GM12878 (cell line): ENCODE results near the gene SECISBP2. TPM values are rescaled to one million over a fixed set of nuclear protein-coding genes. Genes with fewer than 3 reads are reported as not detected.
A peak's percentile ranks its signal among the peaks of the same experiment; 100 is the strongest.

Experiments
- ATAC-seq: fragments of 200-7000 bp; cut with Tn5 transposase; 3 replicates; pipeline ENCODE4 v1.9.1; 2020; ENCODE audit warnings: mild to moderate bottlenecking, moderate library complexity
- BruUV-seq: library from RNA; stranded (reverse); fragments of 400-500 nt; replicated peaks from 2 replicates; lab custom pipeline; 2021; lab: Mats Ljungman, UMichigan
- CTCF ChIA-PET: fragments of 300-600 bp; sonication (Branson Sonifier 250); formaldehyde crosslinking; extraction: SDS; loops from one replicate; lab custom pipeline; 2021; ENCODE audit warnings: inconsistent platforms; lab: Yijun Ruan, JAX
- POLR2A ChIA-PET: fragments of 350-600 bp; formaldehyde crosslinking; extraction: SDS; loops from one replicate; lab custom pipeline; 2021; ENCODE audit warnings: inconsistent platforms; lab: Charles Lee
- RAD21 ChIA-PET: fragments of 300-600 bp; sonication (Branson Sonifier 250); formaldehyde crosslinking; loops from one replicate; lab custom pipeline; 2023; ENCODE audit warnings: antibody characterized with exemption; ENCODE audit not compliant: unreplicated experiment; lab: Charles Lee
- SMC1A ChIA-PET: fragments of 300-600 bp; sonication (Branson Sonifier 250); formaldehyde crosslinking; loops from one replicate; lab custom pipeline; 2023; ENCODE audit not compliant: unreplicated experiment, uncharacterized antibody; lab: Charles Lee
- DNase-seq: peaks from one replicate; pipeline ENCODE4 v3.0.0-alpha.2; 2011; ENCODE audit warnings: low read depth, low spot score
- FAIRE-seq: peaks from 3 replicates; lab custom pipeline; 2011; peaks lifted over from hg19 to GRCh38; lab: Jason Lieb, UNC
- H2AFZ ChIP-seq: 2 replicates; pipeline ENCODE4 v1.6.0; 2011; ENCODE audit warnings: low read depth, low read length, control low read depth; ENCODE audit not compliant: control insufficient read depth
- H3K27ac ChIP-seq: 2 replicates; pipeline ENCODE4 v1.5.1; 2011; ENCODE audit warnings: control low read depth; ENCODE audit not compliant: control insufficient read depth, insufficient read depth
- H3K27me3 ChIP-seq, 2 experiments: replicated peaks in 1 of 2; 2 replicates each; pipeline versions ENCODE4 v1.6.0 to v1.6.1; 2011; ENCODE audit warnings: low read length in 1 of 2; ENCODE audit not compliant: control insufficient read depth in 2 of 2, insufficient read depth in 2 of 2
- H3K36me3 ChIP-seq, 2 experiments: 2 replicates each; pipeline ENCODE4 v1.5.1; 2011; ENCODE audit warnings: low read length in 1 of 2; ENCODE audit not compliant: control insufficient read depth in 2 of 2, insufficient read depth in 2 of 2
- H3K4me1 ChIP-seq: 2 replicates; pipeline ENCODE4 v1.6.1; 2011; ENCODE audit warnings: mild to moderate bottlenecking, low read length, moderate library complexity, mixed read lengths; ENCODE audit not compliant: control insufficient read depth, insufficient read depth
- H3K4me2 ChIP-seq: 2 replicates; pipeline ENCODE4 v1.6.0; 2011; ENCODE audit warnings: control low read depth; ENCODE audit not compliant: control insufficient read depth, insufficient read depth
- H3K4me3 ChIP-seq: fragments of 200-600 bp; sonication (generic); 2 replicates; pipeline ENCODE4 v1.5.1; 2016
- H3K79me2 ChIP-seq: 2 replicates; pipeline ENCODE4 v1.6.0; 2011; ENCODE audit warnings: low read length; ENCODE audit not compliant: control insufficient read depth, insufficient read depth
- H3K9ac ChIP-seq: 2 replicates; pipeline ENCODE4 v1.8.0; 2011; ENCODE audit warnings: low read length, control low read depth, mixed read lengths; ENCODE audit not compliant: control insufficient read depth, insufficient read depth
- H3K9me3 ChIP-seq: replicated peaks from 3 replicates; pipeline ENCODE4 v1.5.1; 2011; ENCODE audit warnings: mild to moderate bottlenecking, low read length; ENCODE audit not compliant: control insufficient read depth, insufficient read depth
- H4K20me1 ChIP-seq: 2 replicates; pipeline ENCODE4 v1.6.0; 2011; ENCODE audit not compliant: control insufficient read depth, insufficient read depth
- CBX5 ChIP-seq: sonication (generic); IDR thresholded peaks from 2 replicates; pipeline ENCODE4 v1.6.1; 2016; ENCODE audit warnings: low read depth, moderate library complexity, mild to moderate bottlenecking, inconsistent platforms
- CREB1 ChIP-seq: IDR thresholded peaks from 2 replicates; pipeline ENCODE4 v1.6.1; 2012; ENCODE audit warnings: low read depth, mild to moderate bottlenecking, inconsistent platforms
- MTA3 ChIP-seq: IDR thresholded peaks from 2 replicates; pipeline ENCODE4 v1.6.1; 2012; ENCODE audit warnings: low read length, inconsistent platforms, borderline replicate concordance
- POLR2A ChIP-seq: IDR thresholded peaks from 2 replicates; pipeline ENCODE4 v1.6.1; 2011; ENCODE audit warnings: low read depth, mild to moderate bottlenecking, low read length
- WGBS: methylation state at CpG from one replicate; pipeline ENCODE4 v1.1.6; 2016; ENCODE audit warnings: low lambda C conversion rate; ENCODE audit not compliant: insufficient replicate concordance, insufficient coverage; ENCODE audit errors: missing lambda C conversion rate; 5-methylcytosine and 5-hydroxymethylcytosine counted together
- in situ Hi-C: fragments of 300-500 bp; cut with MboI; formaldehyde crosslinking; loops from 9 replicates; pipeline ENCODE4 v1.14.3; 2018; ENCODE audit warnings: mixed read lengths
- intact Hi-C: fragments of 100-400 bp; cut with micrococcal nuclease; formaldehyde crosslinking; loops from one replicate; pipeline ENCODE4 v1.14.2; 2022; ENCODE audit not compliant: unreplicated experiment
- polyA plus RNA-seq, 11 experiments: library from polyadenylated mRNA; depleted of rRNA in 4 of 11; unstranded in 6 of 11; stranded (reverse) in 5 of 11; fragments of >200 nt; fragmentation: Nextera tagmentation in 4 of 11; fragmentation: Illumina TruSeq in 1 of 11; extraction: Ambion mirVana in 4 of 11; extraction: Trizol in 1 of 11; gene quantifications; 1 replicate in 1 of 11; 2 replicates in 10 of 11; pipeline versions ENCODE4 v1.2.1 to v1.2.3, GENCODE V29; 2011 to 2016; ENCODE audit warnings: inconsistent platforms in 2 of 11, missing spikeins in 2 of 11, low read depth in 1 of 11
- total RNA-seq, 4 experiments: library from RNA; depleted of rRNA in 3 of 4; stranded (reverse); fragments of >200 nt in 3 of 4; fragmentation: Illumina TruSeq in 1 of 4; extraction: Trizol in 1 of 4; gene quantifications; 2 replicates each; pipeline versions ENCODE4 v1.2.1 to v1.2.3, GENCODE V29; 2013 to 2021

SECISBP2 gene
- total and polyA plus RNA-seq, 10 of the 15 experiments (the other 5 are each of a cell fraction or from before 2014, with no cell fraction given): 4.6 to 50.5 (median 31.9) TPM

GRCh38 chr9:89361816-89362646, 43.7 kb downstream of the SECISBP2 start (continued):
- no peak for TF ChIP-seq CBX5
- no peak for TF ChIP-seq MTA3

- in situ Hi-C loops: no loop called here
- ATAC-seq (no peak), DNase-seq (no peak), FAIRE-seq (no peak)
- H3K27ac ChIP-seq: no peak overlapping the region
- no peaks in the 10 kb centered on the region for H3K4me1 ChIP-seq
- H3K9ac ChIP-seq: no peak overlapping the region
- H3K4me2 ChIP-seq: no peak overlapping the region
- no TSS peak for BruUV-seq
- H3K27me3 ChIP-seq: no peaks in the 10 kb centered on the region
- 73% methylated on average over 10 of the region's 10 CpGs for WGBS
- no peaks in the 10 kb centered on the region; the same call in 1 of the 2 replicates for H4K20me1 ChIP-seq
- ChIA-PET RAD21 (no interaction called here), POLR2A (no interaction called here), SMC1A (interaction anchor here (0.8 kb wide), 1 partner anchor 88 kb away, joined by 3 read pairs; no protein-coding TSS in a partner anchor)
- H3K79me2 ChIP-seq: no peaks in the 10 kb centered on the region
- H3K4me3 ChIP-seq: no peak overlapping the region
- no peaks in the 10 kb centered on the region for H3K9me3 ChIP-seq
- intact Hi-C loops: no loop called here
- H3K36me3 ChIP-seq: peaks cover 22 to 23% of the 10 kb centered on the region in 2 experiments
- H2AFZ ChIP-seq: no peak overlapping the region
- peak; percentile 57 for TF ChIP-seq POLR2A
- TF ChIP-seq CREB1: no peak
- TF ChIP-seq, all 136 proteins: peak for 1
- CTCF ChIA-PET: interaction anchor here (1.2 kb wide), 1 partner anchor 13 kb away, joined by 3 read pairs; no protein-coding TSS in a partner anchor
Observed at GRCh38 chr9:89362647-89363310, 44.5 kb downstream of the SECISBP2 start.
